AG10803 (cell line): Measurements from ENCODE around the gene LRRC19.

Experiments used
- DNase-seq: peaks from one replicate; pipeline ENCODE4 v3.0.0; 2010; ENCODE audit warnings: low read depth
- H3K4me3 ChIP-seq: 2 replicates; pipeline ENCODE4 v1.5.1; 2011; ENCODE audit warnings: mild to moderate bottlenecking, low read length, control low read depth
- TF ChIP-seq, protein P1 (sequence below): conservative IDR thresholded peaks from 2 replicates; pipeline ENCODE4 v1.5.1; 2011; ENCODE audit warnings: mild to moderate bottlenecking, low read length, control low read depth, inconsistent platforms

Gene LRRC19, protein sequence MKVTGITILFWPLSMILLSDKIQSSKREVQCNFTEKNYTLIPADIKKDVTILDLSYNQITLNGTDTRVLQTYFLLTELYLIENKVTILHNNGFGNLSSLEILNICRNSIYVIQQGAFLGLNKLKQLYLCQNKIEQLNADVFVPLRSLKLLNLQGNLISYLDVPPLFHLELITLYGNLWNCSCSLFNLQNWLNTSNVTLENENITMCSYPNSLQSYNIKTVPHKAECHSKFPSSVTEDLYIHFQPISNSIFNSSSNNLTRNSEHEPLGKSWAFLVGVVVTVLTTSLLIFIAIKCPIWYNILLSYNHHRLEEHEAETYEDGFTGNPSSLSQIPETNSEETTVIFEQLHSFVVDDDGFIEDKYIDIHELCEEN

DNA sequence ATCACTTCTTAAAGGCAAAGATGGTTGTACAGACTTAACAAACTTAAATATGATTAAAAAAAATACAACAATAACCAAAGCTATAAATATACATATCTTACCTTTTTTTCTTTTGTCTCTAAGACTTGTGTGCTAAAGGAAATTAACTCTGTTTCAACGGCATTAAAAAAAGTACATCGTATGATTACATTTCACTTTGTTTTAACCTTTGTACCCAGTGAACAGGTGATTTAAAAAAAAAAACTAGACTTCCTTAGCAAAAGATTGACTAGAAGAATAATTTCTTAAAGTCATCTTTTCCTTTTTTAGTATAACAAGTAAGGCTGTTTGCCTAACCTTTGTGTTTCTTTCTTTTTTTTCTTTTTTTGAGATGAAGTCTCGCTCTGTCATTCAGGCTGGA lies at the start of gene LRRC19:
LRRC19 (minus strand) TSS at position 182 of the 400 bp plus-strand sequence. CDS start 5,978 bp downstream, outside the sequence.
- no peak within 1 kb of the TSS for H3K4me3 ChIP-seq
- TF ChIP-seq, protein P1, sequence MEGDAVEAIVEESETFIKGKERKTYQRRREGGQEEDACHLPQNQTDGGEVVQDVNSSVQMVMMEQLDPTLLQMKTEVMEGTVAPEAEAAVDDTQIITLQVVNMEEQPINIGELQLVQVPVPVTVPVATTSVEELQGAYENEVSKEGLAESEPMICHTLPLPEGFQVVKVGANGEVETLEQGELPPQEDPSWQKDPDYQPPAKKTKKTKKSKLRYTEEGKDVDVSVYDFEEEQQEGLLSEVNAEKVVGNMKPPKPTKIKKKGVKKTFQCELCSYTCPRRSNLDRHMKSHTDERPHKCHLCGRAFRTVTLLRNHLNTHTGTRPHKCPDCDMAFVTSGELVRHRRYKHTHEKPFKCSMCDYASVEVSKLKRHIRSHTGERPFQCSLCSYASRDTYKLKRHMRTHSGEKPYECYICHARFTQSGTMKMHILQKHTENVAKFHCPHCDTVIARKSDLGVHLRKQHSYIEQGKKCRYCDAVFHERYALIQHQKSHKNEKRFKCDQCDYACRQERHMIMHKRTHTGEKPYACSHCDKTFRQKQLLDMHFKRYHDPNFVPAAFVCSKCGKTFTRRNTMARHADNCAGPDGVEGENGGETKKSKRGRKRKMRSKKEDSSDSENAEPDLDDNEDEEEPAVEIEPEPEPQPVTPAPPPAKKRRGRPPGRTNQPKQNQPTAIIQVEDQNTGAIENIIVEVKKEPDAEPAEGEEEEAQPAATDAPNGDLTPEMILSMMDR, result no peak
- no peak for DNase-seq

DNA sequence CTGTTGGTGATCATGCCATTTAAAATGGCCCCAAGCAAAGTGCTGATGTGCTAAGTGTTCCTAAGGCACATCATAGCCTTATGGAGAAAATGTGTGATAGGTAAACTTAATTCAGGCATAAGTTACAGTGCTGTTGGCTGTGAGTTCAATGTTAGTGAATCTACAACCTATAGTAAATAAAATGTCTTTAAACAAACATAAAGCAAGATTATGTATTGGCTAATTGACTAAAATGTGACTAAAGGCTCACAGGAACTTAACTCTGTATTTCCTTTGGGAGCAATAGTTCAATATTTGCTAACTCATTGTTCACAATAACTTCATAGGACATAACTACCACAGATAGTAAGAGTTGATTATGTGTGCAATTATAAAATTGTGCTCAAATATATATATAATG lies 49.4 kb upstream of the LRRC19 start:
- H3K4me3 ChIP-seq, result no peak overlapping the region
- DNase-seq, result no peak
- TF ChIP-seq, protein P1, result no peak

DNA sequence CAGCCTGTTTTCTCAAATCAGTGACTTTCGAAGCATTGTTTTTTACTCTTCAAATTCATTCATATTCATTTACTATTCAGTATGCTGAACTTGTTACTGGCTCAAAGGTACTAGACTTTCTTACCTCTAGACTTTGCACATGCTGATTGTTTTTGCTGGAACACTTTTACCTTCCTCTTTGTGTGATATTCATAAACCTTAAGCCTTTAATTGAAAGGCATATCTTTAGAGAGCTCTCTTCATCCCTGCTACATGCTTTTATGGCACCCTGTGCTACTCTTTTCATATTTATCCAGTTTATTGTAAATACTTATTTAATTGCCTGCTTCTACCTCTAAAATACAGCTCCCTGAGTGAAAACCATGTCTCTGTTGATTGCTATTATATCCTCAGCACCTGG lies 48.7 kb upstream of the LRRC19 start:
- H3K4me3 ChIP-seq, result no peak overlapping the region
- no peak for DNase-seq
- TF ChIP-seq, protein P1, result no peak

DNA sequence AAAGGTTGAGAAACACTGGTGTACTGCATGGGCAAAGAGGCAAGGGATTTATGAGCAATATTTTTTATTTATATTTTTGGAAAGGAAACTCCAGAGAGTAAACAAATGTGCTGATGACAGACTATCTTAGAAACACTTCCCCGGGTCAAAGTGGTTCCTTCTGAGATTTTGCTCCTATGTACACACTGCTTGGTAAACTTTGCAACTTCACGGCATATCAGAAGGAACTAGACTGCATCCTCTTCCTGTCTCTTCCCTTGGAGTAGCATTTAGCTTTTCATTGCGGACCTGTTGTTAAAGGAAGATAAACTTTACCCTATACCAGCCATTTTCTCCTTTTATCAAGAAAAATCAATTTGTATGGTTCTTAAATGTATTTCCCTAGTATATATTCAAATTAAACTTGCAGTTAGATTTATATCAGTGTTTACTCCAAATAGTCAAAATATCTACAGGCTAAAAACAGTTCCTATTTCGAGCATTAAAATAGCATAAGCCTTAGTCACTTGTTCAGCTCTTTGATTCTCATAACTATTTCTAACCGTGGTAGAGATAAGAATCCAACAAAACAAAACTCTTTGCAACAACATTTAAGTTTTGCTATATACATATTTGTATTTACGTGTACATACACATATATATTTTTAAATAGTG lies 48.0 kb upstream of the LRRC19 start:
- TF ChIP-seq, protein P1, result no peak
- H3K4me3 ChIP-seq, result no peak overlapping the region
- no peak for DNase-seq

DNA sequence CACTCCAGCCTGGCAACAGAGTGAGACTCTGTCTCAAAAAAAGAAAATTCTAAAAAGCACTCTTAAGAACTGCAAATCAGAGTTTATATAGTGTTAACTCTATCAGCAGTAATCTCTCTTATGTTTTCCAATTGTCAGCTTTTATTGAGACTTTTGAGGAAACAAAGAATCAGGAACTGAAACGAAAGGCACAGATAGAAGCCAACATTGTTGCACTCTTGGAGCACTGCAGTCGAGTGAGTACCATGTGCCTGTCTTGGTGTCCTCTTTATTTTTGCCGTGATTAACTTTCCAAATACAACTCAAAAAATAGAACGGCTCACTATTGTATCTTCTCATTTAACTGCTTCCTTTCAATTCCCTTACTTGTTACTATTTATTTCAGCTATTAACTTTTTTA lies 41.7 kb upstream of the LRRC19 start:
- DNase-seq, result no peak
- TF ChIP-seq, protein P1, result no peak

DNA sequence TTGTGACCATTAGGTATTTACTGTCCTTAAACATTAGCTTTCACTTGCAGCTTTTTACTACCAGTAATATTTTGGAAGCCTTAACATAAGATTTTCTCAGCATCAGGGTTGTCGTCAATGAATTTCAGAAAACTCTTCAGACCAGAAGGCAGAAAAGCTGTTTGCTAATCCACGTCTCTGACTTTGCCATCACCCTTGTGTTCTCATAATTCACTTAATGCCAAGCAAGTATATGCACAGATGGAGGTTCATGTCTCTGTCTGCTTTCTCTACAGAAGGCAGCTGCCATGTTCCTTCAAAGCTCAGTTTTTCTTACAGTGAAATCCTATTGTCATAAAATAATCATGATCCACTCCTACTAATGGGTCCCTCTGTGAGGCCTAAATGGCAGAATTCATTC lies 37.7 kb upstream of the LRRC19 start:
- TF ChIP-seq, protein P1, result no peak

More for the DNA sequence above, 41.7 kb upstream of the LRRC19 start:
- H3K4me3 ChIP-seq, result no peak overlapping the region

DNA sequence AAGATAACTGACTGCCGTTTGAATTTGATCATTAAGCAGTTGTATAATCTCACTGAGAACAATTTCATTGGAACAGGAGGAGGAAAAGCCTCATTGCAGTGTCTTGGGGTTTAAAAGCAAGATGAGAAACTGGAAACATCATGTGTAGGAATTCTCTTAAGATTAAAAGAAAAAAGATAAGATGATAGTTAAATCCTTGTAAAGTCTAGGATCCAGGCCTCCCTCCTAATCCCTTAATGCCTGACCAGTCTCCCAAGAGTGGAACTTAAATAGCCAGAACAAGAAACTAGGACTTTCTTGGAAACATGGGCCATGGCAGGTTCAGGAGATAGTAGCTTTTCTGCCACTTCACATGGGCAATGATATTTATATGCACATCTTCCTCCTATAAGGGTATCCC lies 37.0 kb upstream of the LRRC19 start:
- TF ChIP-seq, protein P1, result no peak
- no peak overlapping the region for H3K4me3 ChIP-seq

More for the DNA sequence above, 37.7 kb upstream of the LRRC19 start:
- no peak overlapping the region for H3K4me3 ChIP-seq
- DNase-seq, result no peak

More for the DNA sequence above, 37.0 kb upstream of the LRRC19 start:
- DNase-seq, result no peak
